GM19467 (cell line): ENCODE measurements around the gene PCCA.

Experiments used
- ATAC-seq: cut with Tn5 transposase; IDR thresholded peaks from one replicate; pipeline ENCODE4 v1.9.1; 2021; ENCODE audit warnings: mild to moderate bottlenecking, moderate library complexity; ENCODE audit not compliant: unreplicated experiment

PCCA gene

GRCh38 chr13:100491164-100491842 lies 402.4 kb downstream of the PCCA start:
- no peak for ATAC-seq

GRCh38 chr13:100493418-100493817 lies 404.5 kb downstream of the PCCA start:
- no peak for ATAC-seq

- no peak for ATAC-seq
Observed at GRCh38 chr13:100495455-100495854, 406.6 kb downstream of the PCCA start.

GRCh38 chr13:100497389-100497788 lies 408.5 kb downstream of the PCCA start:
- no peak for ATAC-seq

GRCh38 chr13:100502446-100502845 lies 413.6 kb downstream of the PCCA start:
- ATAC-seq = no peak

- no peak for ATAC-seq
Observed at GRCh38 chr13:100503622-100504021, 414.7 kb downstream of the PCCA start.

GRCh38 chr13:100506154-100506553 lies 417.3 kb downstream of the PCCA start:
- ATAC-seq = no peak

- ATAC-seq = no peak
Observed at GRCh38 chr13:100506600-100507422, 417.9 kb downstream of the PCCA start.

GRCh38 chr13:100508455-100508854 lies 419.6 kb downstream of the PCCA start:
- no peak for ATAC-seq

- ATAC-seq = no peak
Observed at GRCh38 chr13:100508996-100509395, 420.1 kb downstream of the PCCA start.

- ATAC-seq = no peak
Observed at GRCh38 chr13:100510208-100510957, 421.5 kb downstream of the PCCA start.

- no peak for ATAC-seq
Observed at GRCh38 chr13:100511466-100511865, 422.6 kb downstream of the PCCA start.

- no peak for ATAC-seq
Observed at GRCh38 chr13:100512422-100512821, 423.5 kb downstream of the PCCA start.

GRCh38 chr13:100513171-100513570 lies 424.3 kb downstream of the PCCA start:
- ATAC-seq = no peak

- no peak for ATAC-seq
Observed at GRCh38 chr13:100513987-100514670, 425.2 kb downstream of the PCCA start.

- peak; percentile 77 for ATAC-seq
Observed at GRCh38 chr13:100514788-100515409, 426.0 kb downstream of the PCCA start.

- ATAC-seq = no peak
Observed at GRCh38 chr13:100515410-100515800, 426.5 kb downstream of the PCCA start.

- ATAC-seq = no peak
Observed at GRCh38 chr13:100517135-100517534, 428.2 kb downstream of the PCCA start.

GRCh38 chr13:100517728-100518127 lies 428.8 kb downstream of the PCCA start:
- ATAC-seq = no peak

GRCh38 chr13:100518394-100519062 lies 429.6 kb downstream of the PCCA start:
- ATAC-seq = no peak
